Large intestine (tissue), 3 donors: ENCODE results near the gene ALDOC. TPM values are rescaled to one million over a fixed set of nuclear protein-coding genes. Genes with fewer than 3 reads are reported as not detected.

ENCODE experiments used
- DNase-seq, 2 donors: peaks; one replicate each; pipeline versions ENCODE4 v3.0.0 to v3.0.0-alpha.2; 2013
- H3K27ac ChIP-seq: one replicate; pipeline ENCODE4 v1.5.1; 2013; ENCODE audit warnings: low read length
- H3K27me3 ChIP-seq: 2 replicates; pipeline ENCODE4 v1.6.1; 2013; ENCODE audit warnings: low read length; ENCODE audit not compliant: control insufficient read depth, insufficient read depth
- H3K36me3 ChIP-seq: 2 replicates; pipeline ENCODE4 v1.6.1; 2013; ENCODE audit warnings: low read length; ENCODE audit not compliant: control insufficient read depth, insufficient read depth
- H3K4me1 ChIP-seq: one replicate; pipeline ENCODE4 v1.6.1; 2013; ENCODE audit warnings: low read length; ENCODE audit not compliant: control insufficient read depth, insufficient read depth
- H3K4me3 ChIP-seq: one replicate; pipeline ENCODE4 v1.5.1; 2013; ENCODE audit warnings: low read length
- H3K9me3 ChIP-seq: one replicate; pipeline ENCODE4 v1.6.1; 2013; ENCODE audit warnings: mild to moderate bottlenecking, low read depth, low read length, moderate library complexity; ENCODE audit not compliant: control insufficient read depth
- WGBS: methylation state at CpG from one replicate; pipeline ENCODE4 v1.1.5; 2013; ENCODE audit warnings: low lambda C conversion rate; ENCODE audit not compliant: insufficient coverage; 5-methylcytosine and 5-hydroxymethylcytosine counted together
- polyA plus RNA-seq: library from polyadenylated mRNA; unstranded; fragments of 120-200 nt; gene quantifications from one replicate; pipeline ENCODE4 v1.2.1, GENCODE V29; 2013

ALDOC gene
- polyA plus RNA-seq, 1 donor = 15.0 TPM

- no peak overlapping the region for H3K27ac ChIP-seq
- no CpG with 5 or more reads among the region's 6 CpGs for WGBS
- H3K36me3 ChIP-seq = peaks cover 18% of the 10 kb centered on the region
- no peaks in the 10 kb centered on the region for H3K9me3 ChIP-seq
- H3K4me1 ChIP-seq = peaks cover 40% of the 10 kb centered on the region
- DNase-seq = no peak
- no peak overlapping the region for H3K4me3 ChIP-seq
- H3K27me3 ChIP-seq = no peaks in the 10 kb centered on the region
These were observed 30.8 kb downstream of the ALDOC start for GRCh38 chr17:28545787-28546415.

- Histone ChIP-seq H3K27me3 (no peaks in the 10 kb centered on the region), H3K36me3 (peaks cover 18% of the 10 kb centered on the region), H3K4me3 (no peak overlapping the region), H3K4me1 (peaks cover 33% of the 10 kb centered on the region), H3K9me3 (no peaks in the 10 kb centered on the region), H3K27ac (no peak overlapping the region)
- no peak for DNase-seq
- WGBS = no CpG with 5 or more reads among the region's 2 CpGs
These were observed 31.6 kb downstream of the ALDOC start for GRCh38 chr17:28545141-28545503.

GRCh38 chr17:28544402-28545140 is 32.1 kb downstream of the ALDOC start:
- Histone ChIP-seq H3K27ac (no peak overlapping the region), H3K36me3 (peaks cover 18% of the 10 kb centered on the region), H3K4me3 (no peak overlapping the region), H3K4me1 (peaks cover 27% of the 10 kb centered on the region), H3K27me3 (no peaks in the 10 kb centered on the region), H3K9me3 (no peaks in the 10 kb centered on the region)
- 90% methylated on average over 2 of the region's 4 CpGs for WGBS
- no peak for DNase-seq

GRCh38 chr17:28541439-28541838 is 35.3 kb downstream of the ALDOC start:
- peaks cover 8% of the 10 kb centered on the region for H3K36me3 ChIP-seq
- WGBS = no CpG with 5 or more reads among the region's 4 CpGs
- DNase-seq = no peak
- no peak overlapping the region for H3K4me3 ChIP-seq
- no peak overlapping the region for H3K27ac ChIP-seq
- no peaks in the 10 kb centered on the region for H3K9me3 ChIP-seq
- no peaks in the 10 kb centered on the region for H3K27me3 ChIP-seq
- H3K4me1 ChIP-seq = peaks cover 5% of the 10 kb centered on the region

GRCh38 chr17:28540231-28540630 is 36.5 kb downstream of the ALDOC start:
- whole genome bisulfite sequencing = no CpG with 5 or more reads among the region's 4 CpGs
- Histone ChIP-seq H3K9me3 (no peaks in the 10 kb centered on the region), H3K4me3 (no peak overlapping the region), H3K27me3 (no peaks in the 10 kb centered on the region), H3K4me1 (peaks cover 4% of the 10 kb centered on the region), H3K36me3 (no peaks in the 10 kb centered on the region), H3K27ac (no peak overlapping the region)
- DNase-seq = no peak

- H3K27me3 ChIP-seq = no peaks in the 10 kb centered on the region
- no peak for DNase-seq
- no CpG with 5 or more reads among the region's 14 CpGs for WGBS
These were observed 38.3 kb downstream of the ALDOC start for GRCh38 chr17:28538296-28538895.

GRCh38 chr17:28537219-28537610 is 39.5 kb downstream of the ALDOC start:
- Histone ChIP-seq H3K27me3 (no peaks in the 10 kb centered on the region), H3K4me1 (peaks cover 4% of the 10 kb centered on the region), H3K4me3 (no peak overlapping the region), H3K36me3 (no peaks in the 10 kb centered on the region), H3K9me3 (no peaks in the 10 kb centered on the region), H3K27ac (no peak overlapping the region)
- no CpG with 5 or more reads among the region's 12 CpGs for WGBS
- DNase-seq = no peak

More at GRCh38 chr17:28538296-28538895, 38.3 kb downstream of the ALDOC start:
- Histone ChIP-seq H3K9me3 (no peaks in the 10 kb centered on the region), H3K27ac (no peak overlapping the region), H3K4me3 (no peak overlapping the region), H3K36me3 (no peaks in the 10 kb centered on the region), H3K4me1 (peaks cover 4% of the 10 kb centered on the region)

GRCh38 chr17:28536532-28537218 is 40.0 kb downstream of the ALDOC start:
- Histone ChIP-seq H3K27ac (no peak overlapping the region), H3K4me3 (no peak overlapping the region), H3K27me3 (no peaks in the 10 kb centered on the region), H3K36me3 (no peaks in the 10 kb centered on the region), H3K9me3 (no peaks in the 10 kb centered on the region), H3K4me1 (peaks cover 4% of the 10 kb centered on the region)
- no CpG with 5 or more reads among the region's 9 CpGs for WGBS
- DNase-seq = no peak

GRCh38 chr17:28534740-28535375 is 41.8 kb downstream of the ALDOC start:
- no peak overlapping the region for H3K4me3 ChIP-seq
- no peaks in the 10 kb centered on the region for H3K9me3 ChIP-seq
- WGBS = no CpG with 5 or more reads among the region's 11 CpGs
- H3K27ac ChIP-seq = no peak overlapping the region
- H3K4me1 ChIP-seq = peaks cover 4% of the 10 kb centered on the region
- DNase-seq = no peak
- H3K36me3 ChIP-seq = no peaks in the 10 kb centered on the region
- no peaks in the 10 kb centered on the region for H3K27me3 ChIP-seq
